Posterior vena cava (tissue), 2 donors: ENCODE data around the gene GRK5. TPM values are rescaled to one million over a fixed set of nuclear protein-coding genes. Genes with fewer than 3 reads are reported as not detected.
"Not testable (repeated sequence)": the region's sequence is repeated elsewhere in the genome, so short reads cannot be mapped to it uniquely, and the experiment has no call there.

Source experiments
- DNase-seq: peaks from one replicate; pipeline ENCODE4 v3.0.0-alpha.2; 2020; ENCODE audit warnings: low spot score
- intact Hi-C, 2 donors: fragments of 100-400 bp; cut with DNase I; formaldehyde crosslinking; loops; one replicate each; pipeline versions ENCODE4 v1.14.1 to v1.14.2; 2022 to 2023
- total RNA-seq, 2 donors: library from RNA; stranded (reverse); fragmentation: NEBNext Ultra II Directional; extraction: Animal tissue kit (Norgen Biotek cat#: 25700); gene quantifications; one replicate each; pipeline ENCODE4 v1.2.1, GENCODE V29; 2021
- donor health status: DM: yes; HTN: yes; CAD: no.
- donor health status: DM: yes; HTN: yes; CAD: no.

The GRK5 gene
- total RNA-seq, 2 donors from 2014 or later: 40.0 to 57.5 TPM

DNA sequence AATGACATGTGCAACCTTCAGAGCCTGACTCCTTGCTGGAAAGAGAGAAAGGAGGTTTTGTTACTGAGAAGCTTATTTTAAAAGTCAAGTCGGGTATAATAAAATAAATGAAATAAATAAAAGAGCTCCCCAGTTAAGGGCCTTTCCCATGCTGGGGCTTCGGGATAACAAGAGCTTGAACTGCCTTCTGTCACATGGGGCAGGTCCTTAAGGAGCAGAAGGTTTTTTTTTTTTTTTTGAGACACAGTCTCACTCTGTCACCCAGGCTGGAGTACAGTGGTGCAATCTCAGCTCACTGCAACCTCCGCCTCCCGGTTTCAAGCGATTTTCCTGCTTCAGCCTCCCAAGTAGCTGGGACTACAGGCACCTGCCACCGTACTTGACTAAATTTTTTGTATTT, 31.6 kb downstream of the GRK5 start:
- DNase-seq, intact Hi-C loops: not testable (repeated sequence)

DNA sequence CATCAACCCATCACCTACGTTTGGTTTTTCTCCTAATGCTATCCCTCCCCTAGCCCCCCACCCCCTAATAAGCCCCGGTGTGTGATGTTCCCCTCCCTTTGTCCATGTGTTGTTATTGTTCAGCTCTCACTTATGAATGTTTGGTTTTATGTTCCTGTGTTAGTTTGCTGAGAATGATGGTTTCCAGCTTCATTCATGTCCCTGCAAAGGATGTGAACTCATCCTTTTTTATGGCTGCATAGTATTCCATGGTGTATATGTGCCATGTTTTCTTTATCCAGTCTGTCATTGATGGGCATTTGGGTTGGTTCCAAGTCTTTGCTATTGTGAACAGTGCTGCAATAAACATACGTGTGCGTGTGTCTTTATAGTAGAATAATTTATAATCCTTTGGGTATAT, 32.3 kb downstream of the GRK5 start:
- intact Hi-C loops, DNase-seq: not testable (repeated sequence)

DNA sequence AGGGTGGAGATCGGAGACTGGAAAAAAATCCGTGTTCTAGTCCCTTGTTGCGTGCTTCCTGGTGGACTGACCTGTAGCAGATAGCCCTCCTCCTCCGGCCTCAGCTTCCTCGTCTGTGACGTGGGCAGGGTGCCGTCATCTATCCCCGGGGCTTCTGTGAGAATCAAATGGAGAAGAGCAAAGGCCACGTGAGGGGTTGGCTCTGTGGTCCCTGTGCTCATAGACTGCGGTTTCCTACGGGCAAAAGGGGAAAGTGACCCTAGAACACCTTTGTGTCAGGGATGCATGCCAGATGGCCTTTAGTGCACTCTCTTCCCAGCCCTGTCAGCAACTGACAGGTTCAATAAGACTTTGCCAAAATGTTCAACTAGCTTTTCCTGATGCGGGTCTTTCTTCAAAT, 33.7 kb downstream of the GRK5 start:
- DNase-seq: no peak
- intact Hi-C loops: no loop called here

DNA sequence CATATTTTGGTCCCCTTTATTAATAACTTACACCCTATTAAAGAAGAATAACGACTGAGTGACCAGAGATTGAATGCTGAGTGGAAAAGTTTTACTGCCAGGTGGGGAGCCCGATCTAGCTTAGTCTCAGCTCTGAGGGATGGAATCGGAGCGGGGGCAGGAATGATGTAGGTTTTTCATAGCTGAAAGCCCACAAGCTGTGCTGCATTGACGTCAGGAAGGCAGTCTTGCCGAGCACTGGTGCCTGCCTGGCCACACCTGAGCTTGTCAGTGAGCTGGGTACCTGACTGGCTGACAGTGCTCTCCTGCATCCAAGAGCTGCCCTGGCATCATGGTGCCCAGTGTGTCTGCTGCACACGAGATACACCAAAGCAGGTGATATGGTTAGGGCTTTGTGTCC, 34.8 kb downstream of the GRK5 start:
- DNase-seq: no peak
- intact Hi-C loops: no loop called here

DNA sequence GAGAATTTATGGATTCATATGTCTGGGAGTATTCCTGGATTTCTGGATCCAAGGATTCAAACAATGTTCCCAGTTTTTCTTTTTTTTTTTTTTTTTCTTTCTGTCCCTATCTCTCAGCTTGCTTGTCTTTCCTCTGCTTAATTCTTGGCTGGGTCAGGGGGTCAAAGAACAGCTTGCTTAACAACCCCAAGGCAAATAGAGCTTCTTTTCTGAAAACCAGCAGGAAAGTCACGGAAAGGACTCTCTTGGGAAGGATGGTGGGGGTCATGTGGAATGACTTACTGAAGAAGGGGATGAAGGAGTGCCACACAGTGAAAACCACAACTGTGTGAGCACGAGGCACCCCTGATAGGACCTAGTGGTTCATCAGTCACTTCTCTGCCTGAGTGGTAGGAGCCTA, 36.1 kb downstream of the GRK5 start:
- DNase-seq: no peak
- intact Hi-C loops: no loop called here

DNA sequence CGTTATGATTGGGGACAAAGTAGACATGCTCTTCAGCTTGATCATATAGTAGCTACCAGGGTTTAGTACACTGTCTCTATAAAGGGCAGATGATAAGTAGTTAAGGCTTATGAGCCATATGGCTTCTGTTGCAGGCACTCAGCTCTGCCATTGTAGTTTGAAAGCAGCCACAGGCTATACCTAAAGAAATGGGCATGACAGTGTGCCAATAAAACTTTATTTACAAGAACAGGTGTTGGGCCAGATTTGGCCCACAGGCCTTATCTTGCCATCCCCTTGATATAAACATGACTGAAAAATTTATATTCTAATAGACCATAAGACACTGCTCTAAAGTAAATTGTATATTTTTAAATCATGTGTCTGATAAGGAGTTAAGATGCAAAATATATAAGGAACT, 36.6 kb downstream of the GRK5 start:
- intact Hi-C loops: no loop called here
- DNase-seq: no peak

DNA sequence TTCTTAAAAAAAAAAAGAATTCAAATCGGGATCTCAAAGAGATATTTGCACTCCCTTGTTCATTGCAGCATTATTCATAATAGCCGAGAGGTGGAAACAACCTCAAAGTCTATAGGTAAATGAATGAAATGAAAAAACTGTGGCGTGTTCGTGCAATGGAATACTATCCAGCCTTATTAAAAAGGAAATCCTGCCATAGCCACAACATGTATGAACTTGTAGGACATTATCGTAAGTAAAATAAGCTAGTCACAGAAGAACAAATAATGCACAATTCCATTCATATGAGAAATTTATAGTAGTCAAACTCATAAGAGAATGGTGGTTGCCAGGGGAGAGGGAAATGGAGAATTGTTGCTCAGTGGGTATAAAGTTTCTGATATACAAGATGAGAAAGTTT, 37.9 kb downstream of the GRK5 start:
- no peak for DNase-seq
- intact Hi-C loops: no loop called here

DNA sequence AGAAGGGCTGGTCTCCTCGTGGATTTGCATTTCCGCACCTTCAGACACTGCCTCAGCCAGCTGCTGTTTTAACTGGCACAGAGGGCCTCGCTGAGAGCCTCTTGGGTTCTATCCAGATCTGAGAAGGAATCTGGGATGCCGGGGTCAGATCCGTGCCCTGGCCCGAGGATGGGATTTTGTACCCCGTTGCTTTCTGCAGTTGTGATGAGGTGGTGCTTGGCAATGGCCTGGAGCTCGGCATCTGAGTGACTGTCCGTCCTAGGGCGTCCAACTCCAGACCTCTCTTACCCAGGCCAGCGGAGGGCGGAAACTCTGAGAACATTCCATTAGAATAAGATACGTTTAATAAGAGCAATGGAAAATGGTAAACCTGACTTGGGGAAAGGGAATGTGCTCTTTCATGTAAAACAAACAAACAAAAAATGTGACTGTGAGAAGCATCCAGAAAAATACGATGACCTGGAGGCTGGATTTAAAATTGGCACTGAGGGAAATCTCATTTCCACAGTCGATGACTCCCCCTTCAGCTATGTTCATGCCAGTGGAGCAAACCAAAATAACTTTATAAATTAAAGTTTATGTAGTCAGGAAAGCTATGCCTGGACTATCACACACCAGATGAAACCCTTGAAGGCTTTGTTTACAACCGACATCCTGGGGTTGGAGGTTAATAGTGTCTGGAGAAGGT, 39.6 kb downstream of the GRK5 start:
- DNase-seq: no peak
- intact Hi-C loops: no loop called here

DNA sequence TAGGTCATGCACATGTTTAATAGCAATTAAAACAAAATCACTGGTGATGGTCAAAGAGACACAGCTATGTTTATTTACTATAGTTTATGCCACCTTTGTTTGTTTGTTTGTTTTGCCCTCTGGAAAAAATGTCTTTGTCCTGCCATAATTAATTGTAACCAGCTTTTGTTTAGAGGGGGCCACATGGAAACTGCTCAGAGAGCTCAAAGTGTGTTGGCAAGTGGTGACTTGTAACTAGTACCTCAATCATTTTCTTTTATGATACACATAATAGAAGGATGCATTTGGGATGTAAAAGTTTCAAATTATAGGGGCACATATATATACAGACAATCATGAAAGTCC, 40.2 kb downstream of the GRK5 start:
- intact Hi-C loops: no loop called here
- no peak for DNase-seq

DNA sequence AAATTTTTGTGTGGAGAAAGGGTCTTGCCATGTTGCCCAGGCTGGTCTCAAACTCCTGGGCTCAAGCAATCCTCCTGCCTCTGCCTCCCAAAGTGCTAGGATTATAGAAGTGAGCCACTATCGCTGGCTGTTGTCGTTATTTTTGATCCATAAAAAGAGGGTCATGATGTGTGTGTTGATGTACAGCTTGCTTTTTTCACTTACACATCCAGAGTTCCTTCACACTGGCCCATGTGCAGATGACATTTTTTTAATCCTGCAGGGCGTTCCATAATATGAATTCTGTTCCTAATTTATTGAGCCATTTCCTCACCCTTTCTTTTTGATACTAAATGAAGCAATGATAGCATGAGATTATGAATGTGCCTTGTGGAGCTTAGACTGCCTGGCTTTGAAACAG, 40.8 kb downstream of the GRK5 start:
- intact Hi-C loops: no loop called here
- no peak for DNase-seq

DNA sequence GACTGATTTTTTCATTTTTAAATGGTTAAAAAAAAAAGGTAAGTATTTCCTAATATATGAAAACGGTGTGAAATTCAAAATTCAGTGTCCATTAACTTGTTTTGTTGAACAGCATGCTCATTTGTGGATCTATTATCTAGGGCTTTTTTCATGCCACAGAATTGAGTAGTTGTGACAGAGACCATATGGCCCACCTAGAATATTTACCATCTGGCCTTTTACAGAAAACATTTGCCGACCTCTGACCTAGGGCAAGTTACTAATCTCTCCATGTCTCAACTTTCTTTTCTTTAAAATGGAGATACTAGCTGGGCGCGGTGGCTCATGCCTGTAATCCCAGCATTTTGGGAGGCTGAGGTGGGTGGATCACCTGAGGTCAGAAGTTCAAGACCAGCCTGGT, 41.3 kb downstream of the GRK5 start:
- intact Hi-C loops: no loop called here
- no peak for DNase-seq

DNA sequence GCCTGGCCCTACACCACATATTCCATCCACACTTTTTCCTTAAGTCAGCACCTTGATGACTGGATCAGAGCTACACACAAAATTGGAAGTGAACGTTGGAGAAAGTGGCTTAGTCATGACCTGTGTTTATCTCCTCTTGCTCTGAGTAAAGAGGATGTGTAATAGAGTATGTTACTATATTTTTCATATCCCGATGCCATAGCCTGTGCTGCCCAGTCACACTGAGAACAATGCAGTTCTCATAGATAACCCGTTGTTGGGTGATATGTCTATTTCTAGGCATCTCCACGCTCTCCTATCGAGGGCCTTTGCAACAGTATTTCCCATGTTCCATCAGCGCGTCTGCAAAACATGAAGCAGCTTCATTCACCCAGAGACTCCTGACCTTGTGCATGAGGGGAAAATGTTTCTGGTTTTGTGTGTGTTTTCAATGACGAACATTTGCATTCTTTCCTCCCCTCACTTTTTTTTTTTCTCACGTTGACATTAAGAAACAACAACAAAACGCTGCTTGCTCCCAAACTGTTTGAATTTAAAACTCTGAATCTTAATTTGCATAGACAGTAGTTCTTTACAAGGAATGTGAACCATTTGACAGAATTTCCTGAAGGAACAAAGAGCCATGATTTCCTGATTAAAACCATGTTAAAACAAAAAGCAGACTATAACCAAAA, 43.4 kb downstream of the GRK5 start:
- intact Hi-C loops: loop anchor here in 1 of 2 donors (5.0 kb wide), 1 partner anchor 43 kb away; the partner anchor contains the start of gene GRK5
- peak; percentile 24 for DNase-seq

DNA sequence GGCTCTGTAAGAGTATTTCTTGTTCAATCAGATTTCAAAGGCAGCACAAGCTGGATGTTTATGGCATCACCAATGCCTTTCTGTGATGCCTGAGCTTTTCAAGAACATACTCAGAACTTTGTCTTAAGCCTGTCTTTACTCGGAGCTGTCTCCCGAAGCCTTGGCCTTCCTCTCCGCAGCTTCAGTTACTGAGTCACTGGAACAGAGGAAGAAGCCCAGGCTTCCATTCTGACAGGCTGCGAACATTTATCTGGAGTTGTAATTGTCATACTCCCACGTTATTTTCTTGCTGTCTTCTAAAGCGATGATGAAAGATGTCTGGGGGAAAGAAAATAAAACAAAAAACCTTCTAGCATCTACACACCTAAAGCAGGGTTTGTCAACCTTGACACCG, 43.9 kb downstream of the GRK5 start:
- DNase-seq: no peak
- intact Hi-C loops: loop anchor here in 1 of 2 donors (5.0 kb wide), 1 partner anchor 44 kb away; the partner anchor contains the start of gene GRK5

DNA sequence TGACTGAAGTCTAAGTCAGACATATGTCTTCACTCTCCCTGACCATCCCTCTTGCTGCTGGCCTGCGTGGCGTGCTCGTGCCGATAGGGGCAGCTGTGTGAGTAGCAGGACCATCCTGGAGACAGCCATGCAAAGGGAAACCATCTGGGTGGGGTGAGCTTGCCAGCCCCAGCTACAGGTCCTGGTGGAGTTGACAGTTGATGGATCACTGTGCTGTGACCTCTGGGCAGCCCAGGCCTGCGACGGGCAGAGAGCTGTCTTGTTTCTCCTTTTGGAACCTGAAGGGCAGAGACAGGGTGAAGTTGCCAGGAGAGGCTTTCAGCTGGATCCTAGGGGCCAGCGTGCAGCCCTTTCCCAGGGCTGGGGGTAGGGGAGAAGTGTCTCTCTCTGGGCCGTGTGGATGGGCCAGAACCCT, 44.7 kb downstream of the GRK5 start:
- no peak for DNase-seq
- intact Hi-C loops: loop anchor here in 1 of 2 donors (5.0 kb wide), 1 partner anchor 45 kb away; the partner anchor contains the start of gene GRK5

DNA sequence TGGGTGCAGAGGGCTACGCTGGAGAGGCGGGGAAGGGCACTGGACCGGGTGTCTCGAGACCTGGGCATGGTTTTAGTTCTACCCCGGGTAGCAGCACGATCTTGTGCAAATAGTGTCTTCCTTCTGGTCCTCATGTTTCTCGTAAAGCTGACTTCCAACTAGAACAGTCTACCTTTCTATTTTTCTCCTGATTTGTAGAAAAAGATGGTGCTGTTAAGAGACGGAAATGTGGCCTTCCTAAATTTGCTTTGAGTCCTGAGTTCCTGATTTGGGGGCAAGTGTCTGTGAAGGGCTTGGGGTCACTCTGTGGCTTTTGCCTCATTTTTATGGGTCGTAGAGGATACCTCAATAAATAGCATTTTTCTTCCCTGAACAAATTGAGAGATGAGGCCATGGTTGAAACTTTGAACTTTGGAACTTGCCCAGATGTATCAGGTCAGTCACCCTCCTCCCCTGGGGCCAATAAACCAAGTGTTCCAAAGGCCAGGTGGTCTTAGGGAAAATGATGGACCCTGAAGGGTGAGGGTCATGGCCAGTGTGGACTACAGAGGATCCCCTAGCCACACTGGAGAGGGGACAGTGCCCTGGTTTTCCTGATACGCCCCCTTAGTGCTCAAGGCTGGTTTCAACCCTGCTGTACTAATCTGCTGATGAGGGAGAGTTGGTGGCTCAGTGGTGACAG, 45.2 kb downstream of the GRK5 start:
- DNase-seq: no peak
- intact Hi-C loops: loop anchor here in 1 of 2 donors (5.0 kb wide), 1 partner anchor 45 kb away; the partner anchor contains the start of gene GRK5

DNA sequence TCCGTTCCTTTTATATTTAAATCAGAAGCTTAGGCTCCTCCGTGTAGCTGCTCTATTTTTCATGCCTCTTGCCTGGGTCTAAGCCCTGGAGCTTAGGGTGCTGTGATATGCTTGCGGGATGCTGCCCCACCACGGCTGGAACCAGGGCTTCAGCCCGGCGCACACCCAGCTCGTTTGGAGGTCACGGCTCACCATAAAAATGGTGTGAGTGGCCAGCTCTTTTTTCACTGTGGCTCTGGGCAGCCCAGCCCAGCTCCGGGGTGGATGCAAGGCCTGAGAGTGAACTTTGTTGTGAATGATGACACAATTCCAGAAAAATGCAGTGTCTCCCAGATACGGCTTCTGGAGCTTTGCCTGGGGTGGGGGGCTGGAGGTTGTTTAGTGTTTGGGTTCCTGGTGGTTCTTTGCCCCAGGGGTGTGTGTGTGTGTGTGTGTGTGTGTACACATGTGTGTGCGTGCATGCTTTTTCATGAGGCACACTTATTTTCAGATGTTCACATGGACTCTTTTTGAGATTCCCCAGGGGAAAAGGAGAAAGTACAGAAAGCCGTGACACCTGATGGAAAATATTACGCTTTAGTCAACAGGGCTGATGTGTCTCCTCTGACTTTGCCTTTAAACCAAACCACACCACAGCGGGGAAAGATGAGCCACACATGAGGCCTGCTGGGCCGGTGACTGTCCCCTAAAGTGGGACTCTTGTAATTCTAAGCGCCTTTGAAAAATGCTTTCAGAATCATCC, 46.2 kb downstream of the GRK5 start:
- DNase-seq: peak; percentile 95
- intact Hi-C loops: loop anchor here in 1 of 2 donors (5.0 kb wide), 1 partner anchor 46 kb away; the partner anchor contains the start of gene GRK5

DNA sequence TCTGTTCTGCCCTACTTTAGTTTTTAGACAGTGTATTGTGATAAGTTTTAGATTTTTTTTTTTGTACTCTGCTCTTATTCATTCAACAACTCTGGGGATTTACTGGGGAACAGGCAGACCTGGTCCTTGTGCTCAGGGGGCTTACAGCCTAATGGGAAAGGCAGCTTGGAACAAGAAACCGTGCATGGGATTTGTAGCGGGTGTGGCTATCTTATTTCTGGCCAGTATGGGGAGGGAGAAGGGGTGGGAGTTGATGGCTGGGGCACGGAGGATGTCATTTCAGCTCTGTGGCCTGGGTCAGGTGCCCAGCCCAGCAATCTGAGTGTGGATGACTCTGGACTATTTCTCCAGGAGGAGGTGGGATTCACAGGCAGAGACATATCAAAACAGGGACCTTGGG, 47.0 kb downstream of the GRK5 start:
- no peak for DNase-seq
- intact Hi-C loops: loop anchor here in 1 of 2 donors (5.0 kb wide), 1 partner anchor 47 kb away; the partner anchor contains the start of gene GRK5

DNA sequence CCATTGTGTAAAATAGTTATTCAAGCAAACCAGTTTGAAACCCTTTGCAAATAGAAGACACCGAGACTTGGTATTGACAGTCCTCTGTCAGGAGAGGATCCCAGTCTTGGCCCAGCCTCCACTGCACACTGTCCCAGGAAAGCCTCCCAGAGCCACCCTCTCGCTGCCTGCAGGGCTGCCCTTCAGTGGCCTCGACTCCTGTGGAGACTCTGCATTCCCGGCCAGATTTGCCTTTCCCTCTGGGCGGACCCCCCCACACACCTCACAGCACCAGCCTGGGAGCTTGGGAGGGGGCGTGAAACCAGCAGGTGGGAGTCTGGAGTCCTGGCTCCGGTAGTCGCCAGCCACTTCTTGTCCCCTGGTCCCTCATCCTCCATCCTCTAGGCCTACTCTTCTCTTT, 48.7 kb downstream of the GRK5 start:
- peak; percentile 56 for DNase-seq
- intact Hi-C loops: no loop called here

DNA sequence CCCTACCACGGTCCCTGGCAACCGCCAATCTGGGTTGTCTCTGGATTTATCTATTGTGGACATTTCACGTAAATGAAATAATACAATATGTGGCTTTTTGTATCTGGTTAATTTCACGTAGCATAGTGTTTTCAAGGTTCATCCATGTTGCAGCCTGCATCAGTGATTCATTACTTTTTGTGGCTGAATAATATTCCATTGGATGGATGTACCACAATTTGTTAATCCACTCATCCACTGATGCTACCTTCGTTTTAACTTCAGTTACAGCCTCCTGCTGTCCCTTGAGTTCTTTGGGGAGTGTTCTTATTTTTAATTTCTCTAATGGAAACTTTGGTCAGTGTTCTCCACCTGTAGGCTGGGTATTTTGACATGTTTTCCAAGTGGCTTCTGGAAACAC, 49.5 kb downstream of the GRK5 start:
- no peak for DNase-seq
- intact Hi-C loops: no loop called here
